PC-9 (cell line): ENCODE results near the gene RPL9. TPM values are rescaled to one million over a fixed set of nuclear protein-coding genes. Genes with fewer than 3 reads are reported as not detected.

ENCODE experiments used
- BruUV-seq: library from RNA; stranded (reverse); fragments of 400-500 nt; replicated peaks from 2 replicates; lab custom pipeline; 2021; lab: Mats Ljungman, UMichigan
- CTCF ChIA-PET: fragments of 300-600 bp; sonication (Branson Sonifier 250); formaldehyde crosslinking; loops from one replicate; lab custom pipeline; 2022; ENCODE audit warnings: antibody characterized with exemption; lab: Charles Lee
- POLR2A ChIA-PET: fragments of 300-600 bp; sonication (Branson Sonifier 250); formaldehyde crosslinking; loops from one replicate; lab custom pipeline; 2022; ENCODE audit warnings: antibody characterized with exemption; ENCODE audit not compliant: unreplicated experiment; lab: Charles Lee
- DNase-seq, 2 experiments: peaks; one replicate each; pipeline versions ENCODE4 v3.0.0 to v3.0.0-alpha.2; 2015 to 2022; ENCODE audit warnings: mixed read lengths in 1 of 2
- H2AFZ ChIP-seq: fragments of 200-600 bp; sonication (generic); 2 replicates; pipeline ENCODE4 v1.8.1; 2017; ENCODE audit warnings: antibody characterized with exemption
- H3F3A ChIP-seq: fragments of 200-600 bp; sonication (generic); 2 replicates; pipeline ENCODE4 v1.8.1; 2017; ENCODE audit warnings: antibody characterized with exemption, mild to moderate bottlenecking, low read depth; ENCODE audit not compliant: insufficient read depth
- H3K27ac ChIP-seq: fragments of 200-600 bp; sonication (generic); 2 replicates; pipeline ENCODE4 v1.6.1; 2016; ENCODE audit warnings: mixed run types
- H3K27me3 ChIP-seq: fragments of 200-600 bp; sonication (generic); 2 replicates; pipeline ENCODE4 v1.6.1; 2016; ENCODE audit warnings: low read depth, mixed run types; ENCODE audit not compliant: insufficient read depth
- H3K36me3 ChIP-seq: fragments of 200-600 bp; sonication (generic); 2 replicates; pipeline ENCODE4 v1.6.1; 2016; ENCODE audit warnings: low read depth, mixed run types
- H3K4me1 ChIP-seq: fragments of 200-600 bp; sonication (generic); replicated peaks from 2 replicates; pipeline ENCODE4 v1.6.1; 2016; ENCODE audit warnings: mixed run types; ENCODE audit not compliant: insufficient read depth
- H3K4me2 ChIP-seq: fragments of 200-600 bp; sonication (generic); 2 replicates; pipeline ENCODE4 v1.6.1; 2017; ENCODE audit warnings: mixed run types
- H3K4me3 ChIP-seq: fragments of 200-600 bp; sonication (generic); 2 replicates; pipeline ENCODE4 v1.6.1; 2016; ENCODE audit warnings: mixed run types
- H3K79me2 ChIP-seq: fragments of 200-600 bp; sonication (generic); 2 replicates; pipeline ENCODE4 v1.6.1; 2017; ENCODE audit warnings: low read depth, mixed run types
- H3K9me2 ChIP-seq: fragments of 200-600 bp; sonication (generic); 2 replicates; pipeline ENCODE4 v1.8.1; 2017; ENCODE audit warnings: mild to moderate bottlenecking; ENCODE audit not compliant: insufficient read depth
- H3K9me3 ChIP-seq: fragments of 200-600 bp; sonication (generic); 2 replicates; pipeline ENCODE4 v1.8.1; 2016; ENCODE audit warnings: low read depth; ENCODE audit not compliant: insufficient read depth
- H4K20me1 ChIP-seq: fragments of 200-600 bp; sonication (generic); 2 replicates; pipeline ENCODE4 v1.8.1; 2017; ENCODE audit not compliant: insufficient read depth
- EZH2 ChIP-seq: fragments of 200-600 bp; sonication (generic); IDR thresholded peaks from 2 replicates; pipeline ENCODE4 v1.8.0; 2017; ENCODE audit warnings: antibody characterized with exemption, low read depth
- intact Hi-C: fragments of 100-400 bp; cut with micrococcal nuclease; formaldehyde crosslinking; loops from one replicate; pipeline ENCODE4 v1.10.0; 2022; ENCODE audit not compliant: unreplicated experiment
- total RNA-seq: library from RNA; stranded (reverse); gene quantifications from 2 replicates; pipeline ENCODE4 v1.2.3, GENCODE V29; 2021
- TF ChIP-seq, protein P1 (sequence below): fragments of 200-600 bp; sonication (generic); conservative IDR thresholded peaks from 2 replicates; pipeline ENCODE4 v1.6.1; 2017; ENCODE audit warnings: mixed run types, antibody characterized with exemption, mild to moderate bottlenecking, moderate library complexity

Gene RPL9
- total RNA-seq, 1 experiment from 2014 or later: 792 TPM

DNA sequence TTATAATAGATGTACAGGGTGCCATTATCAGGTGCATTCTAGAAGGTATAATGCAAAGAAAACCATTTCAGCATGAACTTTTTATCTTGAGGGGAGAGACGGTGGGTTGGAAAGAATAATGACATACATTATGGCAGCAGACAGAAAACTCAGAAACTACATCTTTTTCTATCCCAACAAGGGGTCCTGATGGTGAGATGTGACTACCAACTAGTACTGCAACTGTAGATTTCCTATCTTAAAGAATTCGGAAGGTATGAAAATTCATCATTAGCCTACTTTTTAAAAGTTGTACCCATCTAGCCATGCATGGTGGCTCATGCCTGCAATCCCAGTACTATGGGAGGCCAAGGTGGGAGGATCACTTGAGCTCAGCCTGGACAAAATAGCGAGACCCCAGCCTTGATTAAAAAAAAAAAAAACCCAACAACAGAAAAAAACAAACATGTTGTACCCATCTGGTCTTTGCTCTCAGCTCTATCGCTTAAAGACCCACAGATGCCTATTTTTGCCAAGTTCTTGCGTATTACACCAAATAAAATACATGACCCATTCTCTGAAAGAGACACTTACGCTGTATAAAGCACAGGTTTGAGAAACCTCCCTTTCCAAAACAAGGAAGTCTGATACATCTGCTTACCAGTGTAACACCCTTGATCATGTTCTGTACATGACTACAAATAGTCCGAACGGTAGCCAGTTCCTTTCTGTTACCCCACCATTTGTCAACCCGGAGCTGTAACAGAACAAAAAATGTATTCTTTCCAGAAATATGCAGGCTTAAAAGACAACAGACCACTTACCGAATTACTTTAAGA lies 1.6 kb downstream of the RPL9 start:
- Histone ChIP-seq H3K9me3 (no peaks in the 10 kb centered on the region), H3F3A (peaks cover 88% of the 10 kb centered on the region), H3K79me2 (peaks cover 59% of the 10 kb centered on the region), H3K4me2 (peak overlapping the region; percentile 98), H2AFZ (no peak overlapping the region), H3K9me2 (no peaks in the 10 kb centered on the region), H3K27ac (peak overlapping the region; percentile 94), H3K4me1 (peaks cover 20% of the 10 kb centered on the region), H3K4me3 (peak overlapping the region; percentile 97), H4K20me1 (peaks cover 54% of the 10 kb centered on the region), H3K36me3 (peaks cover 66% of the 10 kb centered on the region), H3K27me3 (no peaks in the 10 kb centered on the region)
- intact Hi-C loops: loop anchor here (5.0 to 10.0 kb wide), 2 partner anchors 582 to 700 kb away; no protein-coding TSS in a partner anchor
- CTCF ChIA-PET: no interaction called here
- POLR2A ChIA-PET: interaction anchor here (0.7 kb wide), 1 partner anchor 1629 kb away, joined by 21 read pairs; no protein-coding TSS in a partner anchor
- no TSS peak for BruUV-seq
- TF ChIP-seq, protein P1, sequence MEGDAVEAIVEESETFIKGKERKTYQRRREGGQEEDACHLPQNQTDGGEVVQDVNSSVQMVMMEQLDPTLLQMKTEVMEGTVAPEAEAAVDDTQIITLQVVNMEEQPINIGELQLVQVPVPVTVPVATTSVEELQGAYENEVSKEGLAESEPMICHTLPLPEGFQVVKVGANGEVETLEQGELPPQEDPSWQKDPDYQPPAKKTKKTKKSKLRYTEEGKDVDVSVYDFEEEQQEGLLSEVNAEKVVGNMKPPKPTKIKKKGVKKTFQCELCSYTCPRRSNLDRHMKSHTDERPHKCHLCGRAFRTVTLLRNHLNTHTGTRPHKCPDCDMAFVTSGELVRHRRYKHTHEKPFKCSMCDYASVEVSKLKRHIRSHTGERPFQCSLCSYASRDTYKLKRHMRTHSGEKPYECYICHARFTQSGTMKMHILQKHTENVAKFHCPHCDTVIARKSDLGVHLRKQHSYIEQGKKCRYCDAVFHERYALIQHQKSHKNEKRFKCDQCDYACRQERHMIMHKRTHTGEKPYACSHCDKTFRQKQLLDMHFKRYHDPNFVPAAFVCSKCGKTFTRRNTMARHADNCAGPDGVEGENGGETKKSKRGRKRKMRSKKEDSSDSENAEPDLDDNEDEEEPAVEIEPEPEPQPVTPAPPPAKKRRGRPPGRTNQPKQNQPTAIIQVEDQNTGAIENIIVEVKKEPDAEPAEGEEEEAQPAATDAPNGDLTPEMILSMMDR: no peak
- TF ChIP-seq EZH2: no peak
- DNase-seq: no peak

DNA sequence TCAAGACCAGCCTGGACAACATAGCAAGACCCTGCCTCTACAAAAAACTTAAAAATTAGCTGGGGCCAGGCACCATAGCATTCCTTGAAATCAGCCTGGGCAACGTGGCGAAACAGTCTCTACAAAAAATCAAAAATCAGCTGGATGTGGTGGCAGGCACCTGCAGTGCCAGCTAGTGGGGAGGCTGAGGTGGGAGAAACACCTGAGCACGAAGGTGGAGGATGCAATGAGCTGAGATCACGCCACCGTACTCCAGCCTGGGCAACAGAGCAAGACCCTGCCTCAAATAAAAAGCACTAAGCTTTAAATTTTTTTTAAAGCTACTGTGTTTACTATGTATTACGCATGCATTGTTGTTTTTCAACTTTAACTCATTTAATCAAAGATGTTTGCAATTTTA lies 3.2 kb downstream of the RPL9 start:
- H3F3A ChIP-seq: peaks cover 98% of the 10 kb centered on the region
- peaks cover 14% of the 10 kb centered on the region for H3K4me1 ChIP-seq
- no peaks in the 10 kb centered on the region for H3K9me2 ChIP-seq
- intact Hi-C loops: loop anchor here (5.0 to 10.0 kb wide), 2 partner anchors 581 to 698 kb away; no protein-coding TSS in a partner anchor
- H2AFZ ChIP-seq: no peak overlapping the region
- H3K36me3 ChIP-seq: peaks cover 70% of the 10 kb centered on the region
- H3K27me3 ChIP-seq: no peaks in the 10 kb centered on the region
- POLR2A ChIA-PET: interaction anchor here (0.5 to 0.7 kb wide), 2 partner anchors 36 to 38 kb away, joined by 3 to 20 read pairs; no protein-coding TSS in a partner anchor
- H3K4me2 ChIP-seq: peak overlapping the region; percentile 98
- TF ChIP-seq, protein P1: no peak
- TF ChIP-seq EZH2: no peak
- no peak overlapping the region for H3K27ac ChIP-seq
- H3K4me3 ChIP-seq: no peak overlapping the region
- no peak for DNase-seq
- CTCF ChIA-PET: no interaction called here
- peaks cover 68% of the 10 kb centered on the region for H4K20me1 ChIP-seq
- H3K9me3 ChIP-seq: no peaks in the 10 kb centered on the region
- no TSS peak for BruUV-seq
- peaks cover 49% of the 10 kb centered on the region for H3K79me2 ChIP-seq

DNA sequence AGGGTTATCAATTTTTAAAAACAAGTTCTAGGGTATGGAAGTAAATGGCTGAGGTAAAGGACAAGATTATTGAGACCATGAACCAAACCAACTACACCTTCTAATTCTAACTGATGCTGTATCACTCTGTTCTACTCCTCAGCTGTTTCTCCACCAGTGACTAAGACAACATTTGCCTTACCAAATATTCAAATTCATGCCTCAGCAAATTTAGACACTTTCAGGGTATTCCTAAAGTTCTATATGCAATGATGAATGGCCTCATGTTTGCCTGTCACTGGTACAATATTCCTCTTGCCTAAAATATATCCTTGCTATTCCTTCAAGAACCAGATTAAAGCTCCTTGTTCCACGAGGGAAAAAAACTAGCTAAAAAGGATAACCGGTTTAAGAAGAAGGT lies 5.0 kb downstream of the RPL9 start:
- no peaks in the 10 kb centered on the region for H3K9me3 ChIP-seq
- H3K27ac ChIP-seq: no peak overlapping the region
- H2AFZ ChIP-seq: no peak overlapping the region
- no TSS peak for BruUV-seq
- H3K4me1 ChIP-seq: peaks cover 13% of the 10 kb centered on the region
- no peaks in the 10 kb centered on the region for H3K27me3 ChIP-seq
- peaks cover 81% of the 10 kb centered on the region for H4K20me1 ChIP-seq
- intact Hi-C loops: loop anchor here (10.0 kb wide), 1 partner anchor 579 kb away; no protein-coding TSS in a partner anchor
- DNase-seq: no peak
- ChIA-PET CTCF (no interaction called here), POLR2A (interaction anchor here (0.7 kb wide), 1 partner anchor 97 kb away, joined by 6 read pairs; no protein-coding TSS in a partner anchor)
- H3K4me3 ChIP-seq: no peak overlapping the region
- H3K36me3 ChIP-seq: peaks cover 74% of the 10 kb centered on the region
- H3K79me2 ChIP-seq: peaks cover 48% of the 10 kb centered on the region
- H3K9me2 ChIP-seq: no peaks in the 10 kb centered on the region
- H3F3A ChIP-seq: peaks cover 99% of the 10 kb centered on the region
- no peak overlapping the region for H3K4me2 ChIP-seq
- no peak for TF ChIP-seq EZH2
